Femur (tissue), 1 donor: ENCODE data around the gene AP3D1.

Experiments
- DNase-seq: peaks from one replicate; pipeline ENCODE4 v3.0.0-alpha.2; 2017

Gene AP3D1

DNA sequence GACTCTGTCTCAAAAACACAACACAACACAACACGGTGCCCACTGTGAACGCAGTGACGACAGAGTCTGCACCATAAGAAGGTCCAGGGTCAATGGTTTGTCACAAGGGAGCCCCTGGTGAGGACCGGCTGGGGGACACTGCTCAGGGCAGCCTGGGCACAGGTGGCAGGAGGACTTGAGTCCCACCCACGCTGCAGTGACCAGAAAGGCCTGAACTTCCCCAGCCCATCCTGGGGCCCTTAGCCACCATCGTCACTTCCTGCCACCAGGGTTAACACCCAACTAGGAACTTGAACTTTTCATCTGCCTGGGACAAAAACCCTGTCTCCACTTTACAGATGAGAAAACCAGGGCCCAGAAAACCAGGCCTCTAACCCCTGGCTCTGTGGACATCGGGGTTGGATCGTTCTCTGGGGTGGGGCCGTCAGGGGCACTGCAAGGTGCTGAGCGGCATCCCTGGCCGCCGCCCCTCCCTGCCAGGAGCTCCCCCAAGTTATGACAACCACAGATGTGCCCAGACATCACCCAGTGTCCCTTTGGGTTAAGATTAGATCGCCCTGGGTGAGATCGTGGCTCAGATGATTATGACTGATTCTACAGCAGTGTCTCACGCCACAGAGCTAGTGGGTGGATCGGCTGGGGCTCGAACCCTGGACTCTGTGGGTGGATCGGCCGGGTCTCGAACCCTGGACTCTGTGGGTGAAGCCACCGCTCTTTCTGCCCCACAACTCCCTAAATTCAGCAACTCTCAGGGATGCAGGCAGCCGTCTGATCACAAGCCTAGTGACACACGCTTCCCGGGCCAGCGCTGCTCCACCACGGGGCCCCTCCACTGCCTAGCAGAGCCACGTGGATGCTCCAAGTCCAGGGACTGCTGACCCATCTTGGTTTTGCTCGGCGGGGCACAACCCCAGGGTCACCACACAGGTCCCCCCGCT is 69.2 kb downstream of the AP3D1 start:
- DNase-seq, result no peak

GRCh38 chr19:2080336-2080988 is 70.9 kb downstream of the AP3D1 start:
- DNase-seq, result no peak

GRCh38 chr19:2079865-2080301 is 71.5 kb downstream of the AP3D1 start:
- no peak for DNase-seq

DNA sequence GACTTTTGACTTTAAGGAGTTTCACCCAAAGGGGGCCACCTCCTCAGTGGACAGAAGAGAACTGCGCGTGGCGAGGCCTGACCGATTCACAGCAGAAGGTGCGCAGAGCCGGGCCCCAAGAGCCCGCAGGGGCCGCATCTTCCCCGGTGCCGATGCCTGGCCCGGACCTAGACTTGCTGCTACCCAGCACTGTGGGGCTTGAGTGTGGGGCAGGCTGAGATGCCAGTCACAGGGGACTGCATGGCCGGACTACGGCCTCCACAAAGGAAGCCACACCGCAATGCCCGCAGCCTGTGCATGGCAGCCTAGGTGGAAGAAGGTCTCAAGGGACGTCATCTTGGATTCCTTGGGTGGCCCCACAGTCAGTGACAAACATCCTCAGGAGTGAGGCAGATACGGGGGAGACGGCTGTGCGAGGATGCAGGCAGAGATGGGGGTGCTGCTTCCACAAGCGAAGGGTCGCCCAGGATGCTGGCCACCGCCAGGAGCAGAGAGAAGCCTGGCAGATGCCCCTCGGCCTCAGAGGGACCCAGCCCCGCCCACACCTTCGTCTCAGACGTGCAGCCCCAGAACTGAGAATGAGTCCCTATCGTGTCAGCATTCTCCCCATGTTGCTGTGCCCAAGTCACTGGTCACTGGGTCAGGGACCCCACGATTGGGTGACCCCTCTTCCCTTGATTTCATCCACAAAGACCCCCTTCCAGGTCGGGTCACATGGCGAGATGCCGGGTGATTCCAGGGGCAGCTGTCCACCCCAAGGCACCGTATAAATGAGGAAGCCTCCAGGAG is 72.1 kb downstream of the AP3D1 start:
- no peak for DNase-seq

DNA sequence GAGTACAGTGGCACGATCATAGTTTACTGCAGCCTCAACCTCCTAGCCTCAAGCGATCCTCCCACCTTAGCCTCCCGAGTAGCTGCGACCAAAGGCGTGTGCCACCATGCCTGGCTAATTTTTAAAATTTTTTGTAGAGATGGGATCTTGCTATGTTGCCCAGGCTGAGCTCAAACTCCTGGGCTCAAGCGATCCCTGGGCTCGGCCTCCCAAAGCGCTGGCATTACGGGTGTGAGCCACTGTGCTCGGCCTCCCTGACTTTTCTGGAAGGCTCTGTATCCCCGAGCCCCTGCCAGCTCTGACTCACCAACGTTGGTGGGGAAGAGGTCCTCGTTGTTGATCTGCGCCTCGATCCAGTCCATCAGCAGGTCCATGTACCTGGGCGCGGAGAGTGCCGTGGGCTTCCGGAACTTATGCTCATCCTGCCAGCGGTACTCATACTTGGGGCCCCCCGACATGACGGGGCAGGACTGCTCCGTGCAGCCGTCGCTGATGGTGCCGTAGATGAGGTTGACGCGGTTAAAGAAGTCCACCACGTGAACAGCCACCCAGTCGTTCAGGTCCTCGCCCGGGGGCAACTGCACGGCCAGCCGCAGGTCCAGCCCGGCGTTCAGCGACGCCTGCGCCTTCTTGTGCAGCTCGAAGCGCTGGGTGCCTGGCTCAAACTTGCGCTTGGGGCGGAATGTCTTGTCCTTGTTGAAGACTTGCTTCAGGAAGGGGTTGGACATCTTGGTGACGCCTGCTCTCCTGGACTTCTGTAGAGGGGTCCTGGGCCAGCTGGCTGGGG is 73.3 kb downstream of the AP3D1 start:
- DNase-seq, result no peak

GRCh38 chr19:2077398-2077797 is 74.0 kb downstream of the AP3D1 start:
- DNase-seq, result no peak

- DNase-seq, result no peak
Observed at GRCh38 chr19:2076526-2076944, 74.8 kb downstream of the AP3D1 start.

GRCh38 chr19:2072757-2073551 is 78.4 kb downstream of the AP3D1 start:
- DNase-seq, result no peak

DNA sequence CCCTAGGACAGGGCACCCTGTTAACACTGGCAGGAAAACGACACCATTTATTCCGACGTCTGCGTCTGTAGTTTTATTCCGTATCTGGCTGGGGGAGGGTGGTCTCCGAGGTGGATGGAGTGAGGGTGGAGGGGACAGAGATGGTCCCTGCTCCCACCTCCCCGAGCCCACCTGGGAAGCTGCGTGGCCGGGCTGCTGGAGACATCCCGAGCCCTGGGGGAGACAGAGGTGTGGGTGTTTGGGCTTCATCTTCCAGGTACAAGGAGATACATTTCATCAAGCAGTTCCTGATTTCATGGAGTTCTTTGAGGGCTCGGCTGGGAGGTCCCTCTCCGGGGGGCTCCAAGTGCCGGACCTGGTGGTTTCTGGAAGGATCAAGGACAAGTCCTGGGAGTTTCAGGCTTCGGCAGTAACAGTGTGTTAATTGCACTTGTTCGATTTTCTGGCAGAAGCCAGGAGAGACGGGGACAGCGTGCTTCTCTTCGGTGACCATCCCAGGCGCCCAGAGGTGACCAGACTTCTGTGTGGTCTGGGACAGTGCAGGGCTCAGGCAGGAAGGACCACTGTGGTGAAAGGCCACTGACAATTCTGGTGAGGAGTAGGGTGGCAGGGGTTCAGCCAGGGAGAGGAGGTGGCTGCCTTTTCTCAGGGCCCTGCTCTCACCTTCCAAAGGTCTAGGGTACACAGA is 80.2 kb downstream of the AP3D1 start:
- no peak for DNase-seq

DNA sequence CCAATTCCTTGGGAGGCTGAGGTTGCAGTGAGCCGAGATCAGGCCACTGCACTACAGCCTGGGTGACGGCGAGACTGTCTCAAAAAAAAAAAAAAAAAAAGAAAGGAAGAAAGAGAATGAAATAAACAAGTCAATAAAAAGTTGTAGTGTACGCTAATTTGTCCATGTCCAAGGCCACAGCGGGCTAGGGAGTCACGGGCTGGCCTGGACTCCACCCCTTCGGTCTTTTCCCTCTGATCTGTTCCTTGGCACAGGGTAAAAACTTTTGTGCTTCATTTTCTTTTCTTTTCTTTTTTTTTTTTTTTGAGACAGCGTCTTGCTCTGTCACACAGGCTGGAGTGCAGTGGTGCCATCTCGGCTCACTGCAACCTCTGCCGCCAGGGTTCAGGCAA is 80.9 kb downstream of the AP3D1 start:
- no peak for DNase-seq

GRCh38 chr19:2064788-2065524 is 86.4 kb downstream of the AP3D1 start:
- peak; percentile 62 for DNase-seq

GRCh38 chr19:2064395-2064787 is 87.0 kb downstream of the AP3D1 start:
- peak; percentile 21 for DNase-seq

DNA sequence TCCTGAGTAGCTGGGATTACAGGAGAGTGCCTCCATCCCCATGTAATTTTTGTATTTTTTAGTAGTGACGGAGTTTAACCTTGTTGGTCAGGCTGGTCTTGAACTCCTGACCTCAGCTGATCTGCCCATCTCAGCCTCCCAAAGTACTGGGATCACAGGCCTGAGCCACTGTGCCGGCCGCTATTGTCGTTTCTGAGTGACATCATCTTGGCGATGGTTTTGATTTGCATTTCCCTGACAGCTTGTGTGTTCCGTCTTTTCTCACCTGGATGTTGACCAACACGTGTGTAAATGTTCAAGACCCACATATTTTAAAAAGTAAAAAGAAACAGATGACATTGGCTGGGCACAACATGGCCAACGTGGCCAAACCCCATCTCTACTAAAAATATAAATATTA is 87.5 kb downstream of the AP3D1 start:
- DNase-seq, result no peak

GRCh38 chr19:2062770-2063169 is 88.6 kb downstream of the AP3D1 start:
- peak; percentile 17 for DNase-seq

- DNase-seq, result peak; percentile 21
Observed at GRCh38 chr19:2062389-2062729, 89.0 kb downstream of the AP3D1 start.

GRCh38 chr19:2061495-2062388 is 89.6 kb downstream of the AP3D1 start:
- DNase-seq, result peak; percentile 99

DNA sequence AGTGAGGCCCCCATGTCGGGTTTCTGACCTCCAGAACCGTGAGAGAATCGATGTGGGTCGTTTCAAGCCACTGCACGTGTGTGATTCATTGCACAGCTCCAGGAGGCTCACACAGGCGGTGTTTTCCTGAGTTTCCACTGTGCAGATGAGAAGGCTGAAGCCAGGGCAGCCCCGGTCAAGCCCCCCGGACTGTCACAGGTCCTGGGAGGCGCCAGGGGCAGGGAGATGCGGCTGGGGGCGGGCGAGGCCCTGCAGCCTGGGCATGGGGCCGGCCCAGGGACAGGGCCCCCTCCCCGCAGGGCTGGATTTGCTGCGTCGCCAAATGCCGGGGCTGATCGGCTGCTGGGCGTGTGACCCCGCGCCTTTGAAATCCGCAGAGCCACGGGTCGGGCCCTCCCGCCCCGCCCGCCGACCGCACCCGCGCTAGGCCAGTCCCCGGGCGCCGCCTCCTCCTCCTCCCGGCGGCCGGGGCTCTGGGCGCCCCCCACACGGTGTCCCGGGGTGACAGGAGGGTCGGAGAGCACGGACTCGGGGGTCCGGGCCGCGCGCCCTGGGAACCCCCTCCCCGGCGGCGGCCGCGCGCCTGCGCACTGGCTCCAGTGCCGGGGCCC is 90.4 kb downstream of the AP3D1 start:
- peak; percentile 87 for DNase-seq

DNA sequence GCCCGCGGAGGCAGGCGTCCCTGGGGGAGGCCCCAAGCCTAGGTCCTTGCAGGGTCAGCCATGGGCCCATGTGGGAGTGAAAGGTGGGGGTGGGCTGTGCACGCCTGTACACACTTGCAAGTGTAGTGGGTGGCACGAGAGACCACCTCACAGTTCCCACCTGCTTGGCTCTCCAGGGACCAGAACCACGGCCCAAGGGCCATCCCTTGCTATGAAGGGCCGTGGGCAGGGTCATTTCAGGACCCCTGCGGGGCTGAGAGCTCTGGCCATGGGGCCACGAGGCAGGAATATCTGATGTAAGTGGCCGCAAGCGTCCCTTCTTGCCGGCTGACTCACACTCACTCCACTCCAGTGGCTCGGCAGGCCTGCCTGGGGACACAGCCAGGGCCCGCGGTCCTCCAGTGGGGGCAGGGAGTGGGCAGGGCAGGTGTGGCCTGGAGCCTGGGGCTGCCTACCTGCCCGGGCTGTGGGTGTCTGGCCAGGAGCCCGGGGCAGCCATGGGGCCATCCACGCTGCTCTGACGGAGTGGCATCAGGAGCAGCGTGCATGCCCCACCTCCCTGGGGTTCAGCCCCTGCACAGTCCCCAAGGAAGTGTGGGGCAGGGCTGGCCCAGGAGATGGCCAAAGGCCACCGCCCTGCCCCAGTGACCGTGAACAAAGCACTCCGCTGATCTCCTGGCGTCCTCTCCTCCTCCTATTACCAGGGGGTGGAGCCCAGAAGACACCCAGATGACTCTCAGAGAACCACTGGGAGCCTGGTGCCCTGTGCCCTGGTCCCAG is 91.8 kb downstream of the AP3D1 start:
- DNase-seq, result peak; percentile 51
